GM23338 (cell line): ENCODE measurements around the gene NDUFA13.
A peak's percentile ranks its signal among the peaks of the same experiment; 100 is the strongest.

Source experiments
- CREB1 ChIP-seq: fragments of 250-450 bp; sonication (Bioruptor Pico); IDR thresholded peaks from 2 replicates; pipeline ENCODE4 v1.5.0; 2020; ENCODE audit warnings: low read depth, mild to moderate bottlenecking, moderate library complexity
- EZH2 ChIP-seq: fragments of 200-600 bp; sonication (generic); IDR thresholded peaks from one replicate; pipeline ENCODE4 v1.8.0; 2017; ENCODE audit warnings: antibody characterized with exemption, mild to moderate bottlenecking, low read depth; ENCODE audit not compliant: unreplicated experiment
- EZH2phosphoT487 ChIP-seq: fragments of 200-600 bp; sonication (generic); IDR thresholded peaks from one replicate; pipeline ENCODE4 v1.8.1; 2018; ENCODE audit warnings: antibody characterized with exemption; ENCODE audit not compliant: unreplicated experiment
- JUNB ChIP-seq: IDR thresholded peaks from one replicate; pipeline ENCODE4 v1.6.1; 2016; ENCODE audit warnings: antibody characterized with exemption; ENCODE audit not compliant: unreplicated experiment
- NANOG ChIP-seq: IDR thresholded peaks from 2 replicates; pipeline ENCODE4 v1.6.1; 2016; ENCODE audit warnings: antibody characterized with exemption, borderline replicate concordance
- POLR2AphosphoS5 ChIP-seq: IDR thresholded peaks from 2 replicates; pipeline ENCODE4 v1.6.1; 2016; ENCODE audit warnings: antibody characterized with exemption, low read depth
- TF ChIP-seq, protein P1 (sequence below), 2 experiments: fragments of 200-600 bp in 1 of 2; sonication (generic) in 1 of 2; conservative IDR thresholded peaks; 2 replicates each; pipeline versions ENCODE4 v1.5.1 to v1.6.1; 2016 to 2017; ENCODE audit warnings: antibody characterized with exemption in 2 of 2, low read depth in 2 of 2, mild to moderate bottlenecking in 2 of 2, moderate library complexity in 1 of 2
- TF ChIP-seq, protein P2 (sequence below): IDR thresholded peaks from one replicate; pipeline ENCODE4 v1.6.1; 2018; ENCODE audit warnings: antibody characterized with exemption; ENCODE audit not compliant: unreplicated experiment
- TF ChIP-seq, protein P3 (sequence below): fragments of 250-450 bp; sonication (Bioruptor Pico); IDR thresholded peaks from 2 replicates; pipeline ENCODE4 v1.5.0; 2020; ENCODE audit warnings: mild to moderate bottlenecking, moderate library complexity
- TF ChIP-seq, protein P4 (sequence below): IDR thresholded peaks from 2 replicates; pipeline ENCODE4 v1.6.1; 2016; ENCODE audit warnings: antibody characterized with exemption

DNA sequence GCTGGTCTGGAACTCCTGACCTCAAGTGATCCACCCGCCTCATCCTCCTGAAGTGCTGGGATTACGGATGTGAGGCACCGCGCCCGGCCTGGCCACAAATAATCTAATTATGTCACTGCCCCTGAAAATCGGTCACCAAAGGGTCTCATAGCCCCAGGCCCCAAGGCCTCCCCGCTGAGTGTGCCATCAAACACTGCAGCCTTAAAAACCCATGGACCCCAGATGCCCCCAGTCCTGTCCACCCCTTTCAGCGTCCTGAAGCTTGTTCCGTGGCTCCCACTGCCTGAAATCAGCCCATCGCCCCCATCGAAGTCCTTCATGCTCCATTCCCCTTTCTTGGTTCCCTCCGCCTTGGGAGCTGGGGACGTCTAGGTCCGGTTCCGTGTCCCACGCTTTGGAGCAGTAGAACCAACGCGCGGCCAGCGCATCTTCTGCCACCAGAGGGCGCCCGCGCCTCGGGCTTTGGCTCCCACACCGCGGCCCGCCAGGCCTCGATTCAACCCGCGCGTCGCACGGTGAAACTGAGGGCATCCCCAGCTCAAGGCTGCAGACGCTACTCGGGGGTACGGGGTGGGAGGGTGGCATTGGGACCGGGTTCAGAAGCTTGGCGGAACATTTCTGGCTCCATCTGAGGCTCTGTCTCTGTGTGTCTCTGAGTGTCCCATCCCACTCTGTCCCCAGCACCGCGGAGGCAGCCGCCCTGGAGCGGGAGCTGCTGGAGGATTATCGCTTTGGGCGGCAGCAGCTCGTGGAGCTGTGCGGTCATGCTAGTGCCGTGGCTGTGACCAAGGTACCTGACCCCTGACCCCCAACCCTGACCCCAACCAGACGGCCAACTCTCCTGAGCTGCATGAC, 16.2 kb downstream of the NDUFA13 start:
- TF ChIP-seq, protein P1, sequence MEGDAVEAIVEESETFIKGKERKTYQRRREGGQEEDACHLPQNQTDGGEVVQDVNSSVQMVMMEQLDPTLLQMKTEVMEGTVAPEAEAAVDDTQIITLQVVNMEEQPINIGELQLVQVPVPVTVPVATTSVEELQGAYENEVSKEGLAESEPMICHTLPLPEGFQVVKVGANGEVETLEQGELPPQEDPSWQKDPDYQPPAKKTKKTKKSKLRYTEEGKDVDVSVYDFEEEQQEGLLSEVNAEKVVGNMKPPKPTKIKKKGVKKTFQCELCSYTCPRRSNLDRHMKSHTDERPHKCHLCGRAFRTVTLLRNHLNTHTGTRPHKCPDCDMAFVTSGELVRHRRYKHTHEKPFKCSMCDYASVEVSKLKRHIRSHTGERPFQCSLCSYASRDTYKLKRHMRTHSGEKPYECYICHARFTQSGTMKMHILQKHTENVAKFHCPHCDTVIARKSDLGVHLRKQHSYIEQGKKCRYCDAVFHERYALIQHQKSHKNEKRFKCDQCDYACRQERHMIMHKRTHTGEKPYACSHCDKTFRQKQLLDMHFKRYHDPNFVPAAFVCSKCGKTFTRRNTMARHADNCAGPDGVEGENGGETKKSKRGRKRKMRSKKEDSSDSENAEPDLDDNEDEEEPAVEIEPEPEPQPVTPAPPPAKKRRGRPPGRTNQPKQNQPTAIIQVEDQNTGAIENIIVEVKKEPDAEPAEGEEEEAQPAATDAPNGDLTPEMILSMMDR (conservative IDR thresholded peaks at IDR 0.05; ENCODE audit: low read depth in 2 of 2): peak; percentile 92 to 99
- TF ChIP-seq NANOG (no peak), POLR2AphosphoS5 (peak; percentile 54), CREB1 (no peak), EZH2 (no peak), JUNB (no peak), EZH2phosphoT487 (no peak)
- TF ChIP-seq, protein P2, sequence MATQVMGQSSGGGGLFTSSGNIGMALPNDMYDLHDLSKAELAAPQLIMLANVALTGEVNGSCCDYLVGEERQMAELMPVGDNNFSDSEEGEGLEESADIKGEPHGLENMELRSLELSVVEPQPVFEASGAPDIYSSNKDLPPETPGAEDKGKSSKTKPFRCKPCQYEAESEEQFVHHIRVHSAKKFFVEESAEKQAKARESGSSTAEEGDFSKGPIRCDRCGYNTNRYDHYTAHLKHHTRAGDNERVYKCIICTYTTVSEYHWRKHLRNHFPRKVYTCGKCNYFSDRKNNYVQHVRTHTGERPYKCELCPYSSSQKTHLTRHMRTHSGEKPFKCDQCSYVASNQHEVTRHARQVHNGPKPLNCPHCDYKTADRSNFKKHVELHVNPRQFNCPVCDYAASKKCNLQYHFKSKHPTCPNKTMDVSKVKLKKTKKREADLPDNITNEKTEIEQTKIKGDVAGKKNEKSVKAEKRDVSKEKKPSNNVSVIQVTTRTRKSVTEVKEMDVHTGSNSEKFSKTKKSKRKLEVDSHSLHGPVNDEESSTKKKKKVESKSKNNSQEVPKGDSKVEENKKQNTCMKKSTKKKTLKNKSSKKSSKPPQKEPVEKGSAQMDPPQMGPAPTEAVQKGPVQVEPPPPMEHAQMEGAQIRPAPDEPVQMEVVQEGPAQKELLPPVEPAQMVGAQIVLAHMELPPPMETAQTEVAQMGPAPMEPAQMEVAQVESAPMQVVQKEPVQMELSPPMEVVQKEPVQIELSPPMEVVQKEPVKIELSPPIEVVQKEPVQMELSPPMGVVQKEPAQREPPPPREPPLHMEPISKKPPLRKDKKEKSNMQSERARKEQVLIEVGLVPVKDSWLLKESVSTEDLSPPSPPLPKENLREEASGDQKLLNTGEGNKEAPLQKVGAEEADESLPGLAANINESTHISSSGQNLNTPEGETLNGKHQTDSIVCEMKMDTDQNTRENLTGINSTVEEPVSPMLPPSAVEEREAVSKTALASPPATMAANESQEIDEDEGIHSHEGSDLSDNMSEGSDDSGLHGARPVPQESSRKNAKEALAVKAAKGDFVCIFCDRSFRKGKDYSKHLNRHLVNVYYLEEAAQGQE: no peak
- TF ChIP-seq, protein P3, sequence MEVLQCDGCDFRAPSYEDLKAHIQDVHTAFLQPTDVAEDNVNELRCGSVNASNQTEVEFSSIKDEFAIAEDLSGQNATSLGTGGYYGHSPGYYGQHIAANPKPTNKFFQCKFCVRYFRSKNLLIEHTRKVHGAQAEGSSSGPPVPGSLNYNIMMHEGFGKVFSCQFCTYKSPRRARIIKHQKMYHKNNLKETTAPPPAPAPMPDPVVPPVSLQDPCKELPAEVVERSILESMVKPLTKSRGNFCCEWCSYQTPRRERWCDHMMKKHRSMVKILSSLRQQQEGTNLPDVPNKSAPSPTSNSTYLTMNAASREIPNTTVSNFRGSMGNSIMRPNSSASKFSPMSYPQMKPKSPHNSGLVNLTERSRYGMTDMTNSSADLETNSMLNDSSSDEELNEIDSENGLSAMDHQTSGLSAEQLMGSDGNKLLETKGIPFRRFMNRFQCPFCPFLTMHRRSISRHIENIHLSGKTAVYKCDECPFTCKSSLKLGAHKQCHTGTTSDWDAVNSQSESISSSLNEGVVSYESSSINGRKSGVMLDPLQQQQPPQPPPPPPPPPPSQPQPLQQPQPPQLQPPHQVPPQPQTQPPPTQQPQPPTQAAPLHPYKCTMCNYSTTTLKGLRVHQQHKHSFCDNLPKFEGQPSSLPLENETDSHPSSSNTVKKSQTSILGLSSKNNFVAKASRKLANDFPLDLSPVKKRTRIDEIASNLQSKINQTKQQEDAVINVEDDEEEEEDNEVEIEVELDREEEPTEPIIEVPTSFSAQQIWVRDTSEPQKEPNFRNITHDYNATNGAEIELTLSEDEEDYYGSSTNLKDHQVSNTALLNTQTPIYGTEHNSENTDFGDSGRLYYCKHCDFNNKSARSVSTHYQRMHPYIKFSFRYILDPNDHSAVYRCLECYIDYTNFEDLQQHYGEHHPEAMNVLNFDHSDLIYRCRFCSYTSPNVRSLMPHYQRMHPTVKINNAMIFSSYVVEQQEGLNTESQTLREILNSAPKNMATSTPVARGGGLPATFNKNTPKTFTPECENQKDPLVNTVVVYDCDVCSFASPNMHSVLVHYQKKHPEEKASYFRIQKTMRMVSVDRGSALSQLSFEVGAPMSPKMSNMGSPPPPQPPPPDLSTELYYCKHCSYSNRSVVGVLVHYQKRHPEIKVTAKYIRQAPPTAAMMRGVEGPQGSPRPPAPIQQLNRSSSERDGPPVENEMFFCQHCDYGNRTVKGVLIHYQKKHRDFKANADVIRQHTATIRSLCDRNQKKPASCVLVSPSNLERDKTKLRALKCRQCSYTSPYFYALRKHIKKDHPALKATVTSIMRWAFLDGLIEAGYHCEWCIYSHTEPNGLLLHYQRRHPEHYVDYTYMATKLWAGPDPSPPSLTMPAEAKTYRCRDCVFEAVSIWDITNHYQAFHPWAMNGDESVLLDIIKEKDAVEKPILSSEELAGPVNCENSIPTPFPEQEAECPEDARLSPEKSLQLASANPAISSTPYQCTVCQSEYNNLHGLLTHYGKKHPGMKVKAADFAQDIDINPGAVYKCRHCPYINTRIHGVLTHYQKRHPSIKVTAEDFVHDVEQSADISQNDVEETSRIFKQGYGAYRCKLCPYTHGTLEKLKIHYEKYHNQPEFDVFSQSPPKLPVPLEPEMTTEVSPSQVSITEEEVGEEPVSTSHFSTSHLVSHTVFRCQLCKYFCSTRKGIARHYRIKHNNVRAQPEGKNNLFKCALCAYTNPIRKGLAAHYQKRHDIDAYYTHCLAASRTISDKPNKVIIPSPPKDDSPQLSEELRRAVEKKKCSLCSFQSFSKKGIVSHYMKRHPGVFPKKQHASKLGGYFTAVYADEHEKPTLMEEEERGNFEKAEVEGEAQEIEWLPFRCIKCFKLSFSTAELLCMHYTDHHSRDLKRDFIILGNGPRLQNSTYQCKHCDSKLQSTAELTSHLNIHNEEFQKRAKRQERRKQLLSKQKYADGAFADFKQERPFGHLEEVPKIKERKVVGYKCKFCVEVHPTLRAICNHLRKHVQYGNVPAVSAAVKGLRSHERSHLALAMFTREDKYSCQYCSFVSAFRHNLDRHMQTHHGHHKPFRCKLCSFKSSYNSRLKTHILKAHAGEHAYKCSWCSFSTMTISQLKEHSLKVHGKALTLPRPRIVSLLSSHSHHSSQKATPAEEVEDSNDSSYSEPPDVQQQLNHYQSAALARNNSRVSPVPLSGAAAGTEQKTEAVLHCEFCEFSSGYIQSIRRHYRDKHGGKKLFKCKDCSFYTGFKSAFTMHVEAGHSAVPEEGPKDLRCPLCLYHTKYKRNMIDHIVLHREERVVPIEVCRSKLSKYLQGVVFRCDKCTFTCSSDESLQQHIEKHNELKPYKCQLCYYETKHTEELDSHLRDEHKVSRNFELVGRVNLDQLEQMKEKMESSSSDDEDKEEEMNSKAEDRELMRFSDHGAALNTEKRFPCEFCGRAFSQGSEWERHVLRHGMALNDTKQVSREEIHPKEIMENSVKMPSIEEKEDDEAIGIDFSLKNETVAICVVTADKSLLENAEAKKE: no peak
- TF ChIP-seq, protein P4, sequence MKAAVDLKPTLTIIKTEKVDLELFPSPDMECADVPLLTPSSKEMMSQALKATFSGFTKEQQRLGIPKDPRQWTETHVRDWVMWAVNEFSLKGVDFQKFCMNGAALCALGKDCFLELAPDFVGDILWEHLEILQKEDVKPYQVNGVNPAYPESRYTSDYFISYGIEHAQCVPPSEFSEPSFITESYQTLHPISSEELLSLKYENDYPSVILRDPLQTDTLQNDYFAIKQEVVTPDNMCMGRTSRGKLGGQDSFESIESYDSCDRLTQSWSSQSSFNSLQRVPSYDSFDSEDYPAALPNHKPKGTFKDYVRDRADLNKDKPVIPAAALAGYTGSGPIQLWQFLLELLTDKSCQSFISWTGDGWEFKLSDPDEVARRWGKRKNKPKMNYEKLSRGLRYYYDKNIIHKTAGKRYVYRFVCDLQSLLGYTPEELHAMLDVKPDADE: no peak
